Osteocyte (in vitro differentiated cells): Measurements from ENCODE around the gene KIAA0930. TPM values are rescaled to one million over a fixed set of nuclear protein-coding genes. Genes with fewer than 3 reads are reported as not detected.

ENCODE experiments used
- DNase-seq: peaks from one replicate; pipeline ENCODE4 v3.0.0; 2021; ENCODE audit warnings: mixed read lengths; ENCODE audit not compliant: unreplicated experiment; ENCODE audit errors: extremely low spot score
- H3K27ac Mint-ChIP-seq: one replicate; pipeline ENCODE4 v1.8.0; 2021; ENCODE audit warnings: mild to moderate bottlenecking, mixed read lengths; ENCODE audit not compliant: unreplicated experiment
- H3K27me3 Mint-ChIP-seq: one replicate; pipeline ENCODE4 v1.8.0; 2021; ENCODE audit warnings: mixed read lengths; ENCODE audit not compliant: unreplicated experiment
- H3K36me3 Mint-ChIP-seq: one replicate; pipeline ENCODE4 v1.8.0; 2021; ENCODE audit warnings: mixed read lengths; ENCODE audit not compliant: unreplicated experiment
- H3K4me1 Mint-ChIP-seq: one replicate; pipeline ENCODE4 v1.8.0; 2021; ENCODE audit warnings: mixed read lengths; ENCODE audit not compliant: unreplicated experiment
- H3K4me3 Mint-ChIP-seq: one replicate; pipeline ENCODE4 v1.8.0; 2021; ENCODE audit warnings: mild to moderate bottlenecking, moderate library complexity, mixed read lengths; ENCODE audit not compliant: unreplicated experiment
- H3K9me3 Mint-ChIP-seq: one replicate; pipeline ENCODE4 v1.8.0; 2021; ENCODE audit warnings: mixed read lengths; ENCODE audit not compliant: unreplicated experiment
- total RNA-seq: library from RNA; stranded (reverse); gene quantifications from 2 replicates; pipeline ENCODE4 v1.2.1, GENCODE V29; 2021
- TF ChIP-seq, protein P1 (sequence below): fragments of 200-600 bp; sonication (generic); IDR thresholded peaks from 2 replicates; pipeline ENCODE4 v1.5.0; 2021; ENCODE audit warnings: antibody characterized with exemption, mild to moderate bottlenecking, moderate library complexity

The KIAA0930 gene
- total RNA-seq, 1 donor from 2014 or later = 53.1 TPM

GRCh38 chr22:45169591-45170466 lies 70.9 kb downstream of the KIAA0930 start:
- Mint-ChIP-seq H3K9me3 (no peaks in the 10 kb centered on the region), H3K27ac (no peak overlapping the region), H3K27me3 (no peaks in the 10 kb centered on the region), H3K4me3 (no peak overlapping the region), H3K4me1 (peaks cover 13% of the 10 kb centered on the region), H3K36me3 (peaks cover 49% of the 10 kb centered on the region)
- TF ChIP-seq, protein P1, sequence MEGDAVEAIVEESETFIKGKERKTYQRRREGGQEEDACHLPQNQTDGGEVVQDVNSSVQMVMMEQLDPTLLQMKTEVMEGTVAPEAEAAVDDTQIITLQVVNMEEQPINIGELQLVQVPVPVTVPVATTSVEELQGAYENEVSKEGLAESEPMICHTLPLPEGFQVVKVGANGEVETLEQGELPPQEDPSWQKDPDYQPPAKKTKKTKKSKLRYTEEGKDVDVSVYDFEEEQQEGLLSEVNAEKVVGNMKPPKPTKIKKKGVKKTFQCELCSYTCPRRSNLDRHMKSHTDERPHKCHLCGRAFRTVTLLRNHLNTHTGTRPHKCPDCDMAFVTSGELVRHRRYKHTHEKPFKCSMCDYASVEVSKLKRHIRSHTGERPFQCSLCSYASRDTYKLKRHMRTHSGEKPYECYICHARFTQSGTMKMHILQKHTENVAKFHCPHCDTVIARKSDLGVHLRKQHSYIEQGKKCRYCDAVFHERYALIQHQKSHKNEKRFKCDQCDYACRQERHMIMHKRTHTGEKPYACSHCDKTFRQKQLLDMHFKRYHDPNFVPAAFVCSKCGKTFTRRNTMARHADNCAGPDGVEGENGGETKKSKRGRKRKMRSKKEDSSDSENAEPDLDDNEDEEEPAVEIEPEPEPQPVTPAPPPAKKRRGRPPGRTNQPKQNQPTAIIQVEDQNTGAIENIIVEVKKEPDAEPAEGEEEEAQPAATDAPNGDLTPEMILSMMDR = no peak
- DNase-seq = no peak

- TF ChIP-seq, protein P1 = no peak
- Mint-ChIP-seq H3K4me1 (peaks cover 27% of the 10 kb centered on the region), H3K36me3 (peaks cover 32% of the 10 kb centered on the region), H3K9me3 (no peaks in the 10 kb centered on the region), H3K27me3 (no peaks in the 10 kb centered on the region), H3K4me3 (no peak overlapping the region), H3K27ac (no peak overlapping the region)
- DNase-seq = no peak
Observed at GRCh38 chr22:45166932-45167331, 73.8 kb downstream of the KIAA0930 start.

DNA sequence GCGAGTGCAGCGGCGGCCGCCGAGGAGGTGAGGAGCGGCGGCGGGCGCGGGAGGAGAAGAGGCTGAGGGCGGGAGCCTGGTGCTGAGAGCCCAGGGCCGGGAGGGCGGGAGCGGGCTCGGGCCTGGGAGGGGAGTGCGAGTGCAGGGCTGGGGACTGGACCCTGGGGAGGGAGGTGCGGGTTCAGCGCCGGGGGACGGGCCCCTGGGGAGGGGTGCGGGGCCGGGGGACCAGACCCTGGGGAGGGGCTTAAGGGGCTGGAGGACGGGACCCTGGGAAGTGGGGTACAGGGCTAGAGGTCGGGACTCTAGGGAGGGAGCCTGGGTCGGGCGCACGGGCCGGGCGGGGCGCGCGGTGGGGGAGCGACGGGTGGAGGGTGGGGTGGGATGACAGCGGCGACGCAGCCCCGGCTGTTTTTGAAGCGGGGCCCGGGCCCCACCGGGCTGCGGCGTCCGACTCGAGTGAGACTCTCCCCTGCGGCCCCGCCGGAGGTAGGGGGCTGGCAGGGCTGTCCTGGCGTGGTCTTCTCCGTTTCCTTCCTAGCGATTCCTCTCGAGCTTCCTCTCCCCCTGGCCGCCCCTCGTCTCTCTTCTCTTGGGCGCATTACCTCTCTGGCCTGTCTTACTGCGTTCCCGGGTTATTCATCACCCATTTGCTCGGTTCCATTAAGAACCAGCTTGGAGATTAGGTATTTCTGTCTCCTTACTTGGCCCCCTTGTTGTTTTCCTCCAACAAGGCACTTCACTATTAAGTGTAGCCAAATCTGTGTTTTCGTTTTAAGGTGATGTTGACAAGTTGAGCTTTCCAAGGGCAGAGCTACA lies 76.2 kb downstream of the KIAA0930 start:
- no peaks in the 10 kb centered on the region for H3K27me3 Mint-ChIP-seq
- peaks cover 45% of the 10 kb centered on the region for H3K4me1 Mint-ChIP-seq
- peak overlapping the region; percentile 81 for H3K27ac Mint-ChIP-seq
- no peaks in the 10 kb centered on the region for H3K9me3 Mint-ChIP-seq
- no peak for DNase-seq
- peak overlapping the region; percentile 91 for H3K4me3 Mint-ChIP-seq
- TF ChIP-seq, protein P1 = no peak
- peaks cover 13% of the 10 kb centered on the region for H3K36me3 Mint-ChIP-seq

DNA sequence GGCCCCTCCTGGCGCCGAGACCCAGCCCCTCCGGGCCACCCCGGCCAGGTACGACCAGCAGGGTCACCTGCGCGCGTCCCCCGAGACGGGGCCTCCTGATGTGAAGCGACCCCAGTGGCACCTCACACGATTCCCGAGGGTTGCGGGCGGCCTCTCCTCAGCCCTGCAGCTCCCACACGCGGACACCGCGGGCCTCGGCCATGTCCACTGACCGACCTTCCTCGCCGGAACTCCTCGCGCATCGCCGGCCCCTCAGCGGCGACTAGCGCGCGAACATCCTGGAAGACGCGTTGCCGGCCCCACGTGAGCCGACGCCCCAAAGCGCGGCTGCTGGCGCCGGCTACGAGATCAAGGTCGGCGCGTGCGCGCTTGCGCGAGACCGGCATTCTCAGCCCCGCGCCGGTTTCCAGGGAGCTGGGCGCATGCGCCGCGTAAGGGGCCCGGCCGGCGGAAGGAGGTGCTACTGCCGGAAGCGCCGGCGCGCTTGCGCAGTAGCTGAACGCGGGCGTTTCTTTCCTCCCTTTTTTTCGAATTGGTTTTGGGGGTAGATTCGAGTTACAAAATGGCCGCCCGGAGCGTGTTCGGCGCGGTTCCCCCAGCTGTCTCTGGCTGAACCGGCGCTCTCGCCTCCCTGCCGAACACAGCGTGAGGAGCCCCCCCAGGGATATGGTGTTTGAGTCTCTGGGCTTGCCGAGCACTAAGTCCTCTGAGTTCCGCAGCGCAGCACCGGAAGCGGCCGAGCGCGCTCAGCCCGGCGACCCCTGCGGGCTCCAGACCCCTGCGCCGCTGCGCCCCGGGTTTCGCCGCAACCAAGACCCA lies 77.0 kb downstream of the KIAA0930 start, which contains the start of gene NUP50:
Gene NUP50 (plus strand): TSS at position 475 of the 819 bp plus-strand sequence. CDS start 4,253 bp downstream, outside the sequence.
- peaks cover 10% of the 10 kb centered on the region for H3K36me3 Mint-ChIP-seq
- DNase-seq = peak; percentile 99
- peaks cover 49% of the 10 kb centered on the region for H3K4me1 Mint-ChIP-seq
- peak within 1 kb of the TSS; percentile 94 for H3K27ac Mint-ChIP-seq
- H3K9me3 Mint-ChIP-seq = no peaks in the 10 kb centered on the region
- no peaks in the 10 kb centered on the region for H3K27me3 Mint-ChIP-seq
- H3K4me3 Mint-ChIP-seq = peak within 1 kb of the TSS; percentile 91
- TF ChIP-seq, protein P1 = no peak
